DND-41 (cell line): Measurements from ENCODE around the gene RFK.

Source experiments
- ATAC-seq: fragments of 200-7000 bp; cut with Tn5 transposase; 3 replicates; pipeline ENCODE4 v1.9.1; 2021; ENCODE audit warnings: low read depth; ENCODE audit not compliant: insufficient read depth
- DNase-seq: peaks from one replicate; pipeline ENCODE4 v3.0.0-alpha.2; 2020
- H2AFZ ChIP-seq: 2 replicates; pipeline ENCODE4 v1.6.0; 2012; ENCODE audit warnings: low read depth, low read length
- H3K27ac ChIP-seq: 2 replicates; pipeline ENCODE4 v1.5.1; 2012; ENCODE audit warnings: low read length, inconsistent platforms
- H3K27me3 ChIP-seq: fragments of 200-600 bp; sonication (generic); 2 replicates; pipeline ENCODE4 v1.6.0; 2012; ENCODE audit warnings: low read length, mild to moderate bottlenecking, inconsistent platforms; ENCODE audit not compliant: insufficient read depth, poor library complexity
- H3K36me3 ChIP-seq: 2 replicates; pipeline ENCODE4 v1.5.1; 2012; ENCODE audit warnings: low read length, inconsistent platforms; ENCODE audit not compliant: insufficient read depth
- H3K4me1 ChIP-seq: 2 replicates; pipeline ENCODE4 v1.5.1; 2012; ENCODE audit warnings: mild to moderate bottlenecking, low read length; ENCODE audit not compliant: insufficient read depth
- H3K4me2 ChIP-seq: 2 replicates; pipeline ENCODE4 v1.6.0; 2012; ENCODE audit warnings: mild to moderate bottlenecking, moderate library complexity, low read length, inconsistent platforms; ENCODE audit not compliant: insufficient read depth
- H3K4me3 ChIP-seq, 2 experiments: fragments of 200-600 bp in 1 of 2; shearing (Covaris generic) in 1 of 2; 2 replicates each; pipeline ENCODE4 v1.5.1; 2012 to 2016; ENCODE audit warnings: inconsistent platforms in 2 of 2, low read length in 2 of 2, mild to moderate bottlenecking in 2 of 2, low read depth in 1 of 2, moderate library complexity in 1 of 2
- H3K79me2 ChIP-seq: 2 replicates; pipeline ENCODE4 v1.6.0; 2012; ENCODE audit warnings: low read length, inconsistent platforms; ENCODE audit not compliant: insufficient read depth
- H3K9ac ChIP-seq: 2 replicates; pipeline ENCODE4 v1.6.0; 2012; ENCODE audit warnings: low read depth, mild to moderate bottlenecking, inconsistent platforms, low read length, moderate library complexity
- H3K9me3 ChIP-seq: 2 replicates; pipeline ENCODE4 v1.5.1; 2012; ENCODE audit warnings: low read length, moderate library complexity, mild to moderate bottlenecking, inconsistent platforms; ENCODE audit not compliant: insufficient read depth, severe bottlenecking
- H4K20me1 ChIP-seq: 2 replicates; pipeline ENCODE4 v1.6.0; 2012; ENCODE audit warnings: low read length; ENCODE audit not compliant: insufficient read depth
- CTCF ChIP-seq: IDR thresholded peaks from 2 replicates; pipeline ENCODE4 v1.5.1; 2012; ENCODE audit warnings: borderline replicate concordance, low read length, moderate library complexity, mild to moderate bottlenecking; ENCODE audit not compliant: poor library complexity, severe bottlenecking; ENCODE audit errors: extremely low read depth
- EZH2 ChIP-seq: IDR thresholded peaks from 3 replicates; pipeline ENCODE4 v1.6.1; 2012; ENCODE audit warnings: borderline replicate concordance, low read depth, mild to moderate bottlenecking, moderate library complexity, low read length, inconsistent platforms; ENCODE audit not compliant: severe bottlenecking

Gene RFK

DNA sequence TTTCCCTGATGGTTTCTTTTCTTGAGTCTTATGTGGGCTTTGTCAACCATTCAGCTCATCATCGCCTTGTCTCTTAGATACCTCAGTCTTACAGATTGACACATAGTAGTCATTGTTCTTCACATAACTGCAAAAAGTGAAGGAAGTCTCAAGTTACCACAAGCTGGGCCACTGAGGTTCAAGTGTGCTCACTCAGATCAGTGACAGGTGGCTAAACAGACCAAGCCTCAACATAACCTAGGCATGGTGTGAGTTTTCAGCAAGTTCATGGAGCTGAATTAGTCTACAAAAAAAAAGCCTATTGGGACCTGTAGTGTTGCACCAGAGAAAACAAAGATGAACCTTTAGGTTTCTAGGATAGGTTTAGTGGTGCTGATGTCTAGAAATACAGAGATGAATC, 58.2 kb downstream of the RFK start:
- H3K27me3 ChIP-seq: no peaks in the 10 kb centered on the region
- H3K4me3 ChIP-seq: no peak overlapping the region
- DNase-seq (no peak), ATAC-seq (no peak)
- no peak overlapping the region for H3K4me2 ChIP-seq
- H3K9me3 ChIP-seq: no peaks in the 10 kb centered on the region
- H3K27ac ChIP-seq: no peak overlapping the region
- no peaks in the 10 kb centered on the region for H3K36me3 ChIP-seq
- no peaks in the 10 kb centered on the region for H4K20me1 ChIP-seq
- H3K9ac ChIP-seq: no peak overlapping the region
- no peak for TF ChIP-seq EZH2
- TF ChIP-seq CTCF: no peak
- no peaks in the 10 kb centered on the region for H3K4me1 ChIP-seq
- no peaks in the 10 kb centered on the region for H3K79me2 ChIP-seq
- no peak overlapping the region for H2AFZ ChIP-seq
